ENCODE measurements around the gene MPL.

Gene MPL

DNA sequence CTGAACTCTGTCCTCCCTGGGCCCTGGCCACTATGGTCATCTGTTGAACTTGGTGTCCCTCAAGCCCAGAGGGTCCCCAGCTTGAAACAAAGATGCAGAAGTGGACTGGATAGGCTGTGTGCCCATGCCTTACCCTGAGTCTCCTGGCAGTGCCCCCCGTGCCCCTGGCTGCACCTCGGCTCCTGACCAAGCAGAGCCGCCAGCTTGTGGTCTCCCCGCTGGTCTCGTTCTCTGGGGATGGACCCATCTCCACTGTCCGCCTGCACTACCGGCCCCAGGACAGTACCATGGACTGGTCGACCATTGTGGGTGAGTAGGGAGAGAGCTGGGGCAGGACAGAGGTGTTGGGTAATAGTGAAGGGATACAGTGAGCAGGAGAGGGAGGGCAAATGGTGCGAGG lies 26.1 kb upstream of the MPL start:
- in situ Hi-C loops (cut with MboI; ENCODE audit: low sequenced_read_pairs, unreplicated experiment), result no loop called here
- no peak for TF ChIP-seq CTCF (IDR thresholded peaks at IDR 0.05; ENCODE audit: borderline replicate concordance, control extremely low read depth, extremely low read depth, insufficient read depth, missing control alignments)
- no peak for DNase-seq (ENCODE audit: low spot score)

DNA sequence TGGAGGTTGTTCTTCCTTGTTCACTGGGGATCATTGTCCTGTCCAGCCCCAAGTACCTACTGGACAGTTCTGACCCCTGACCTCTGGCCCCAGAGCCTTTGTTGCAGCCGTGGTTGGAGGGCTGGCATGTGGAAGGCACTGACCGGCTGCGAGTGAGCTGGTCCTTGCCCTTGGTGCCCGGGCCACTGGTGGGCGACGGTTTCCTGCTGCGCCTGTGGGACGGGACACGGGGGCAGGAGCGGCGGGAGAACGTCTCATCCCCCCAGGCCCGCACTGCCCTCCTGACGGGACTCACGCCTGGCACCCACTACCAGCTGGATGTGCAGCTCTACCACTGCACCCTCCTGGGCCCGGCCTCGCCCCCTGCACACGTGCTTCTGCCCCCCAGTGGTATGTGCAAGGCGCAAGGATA lies 25.4 kb upstream of the MPL start:
- DNase-seq (ENCODE audit: low spot score), result no peak
- in situ Hi-C loops (cut with MboI; ENCODE audit: low sequenced_read_pairs, unreplicated experiment), result no loop called here
- no peak for TF ChIP-seq CTCF (IDR thresholded peaks at IDR 0.05; ENCODE audit: borderline replicate concordance, control extremely low read depth, extremely low read depth, insufficient read depth, missing control alignments)

- in situ Hi-C loops (cut with MboI; ENCODE audit: low sequenced_read_pairs, unreplicated experiment), result no loop called here
- DNase-seq (ENCODE audit: low spot score), result no peak
- TF ChIP-seq CTCF (IDR thresholded peaks at IDR 0.05; ENCODE audit: borderline replicate concordance, control extremely low read depth, extremely low read depth, insufficient read depth, missing control alignments), result no peak
Observed at GRCh38 chr1:43312663-43313515, 24.7 kb upstream of the MPL start.

DNA sequence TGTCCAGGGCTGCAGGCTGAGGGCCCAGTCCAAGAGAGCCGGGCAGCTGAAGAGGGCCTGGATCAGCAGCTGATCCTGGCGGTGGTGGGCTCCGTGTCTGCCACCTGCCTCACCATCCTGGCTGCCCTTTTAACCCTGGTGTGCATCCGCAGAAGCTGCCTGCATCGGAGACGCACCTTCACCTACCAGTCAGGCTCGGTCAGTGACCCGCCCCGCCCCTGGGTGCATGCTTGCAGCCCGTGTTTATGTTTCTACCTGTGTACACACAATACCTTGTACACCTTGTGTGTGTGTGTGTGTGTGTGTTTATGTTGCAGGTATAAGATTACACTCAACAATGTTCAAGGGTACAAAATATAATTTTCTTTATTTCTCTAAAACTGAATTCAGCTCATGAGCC lies 23.8 kb upstream of the MPL start:
- no peak for TF ChIP-seq CTCF (IDR thresholded peaks at IDR 0.05; ENCODE audit: borderline replicate concordance, control extremely low read depth, extremely low read depth, insufficient read depth, missing control alignments)
- no peak for DNase-seq (ENCODE audit: low spot score)
- in situ Hi-C loops (cut with MboI; ENCODE audit: low sequenced_read_pairs, unreplicated experiment), result no loop called here

DNA sequence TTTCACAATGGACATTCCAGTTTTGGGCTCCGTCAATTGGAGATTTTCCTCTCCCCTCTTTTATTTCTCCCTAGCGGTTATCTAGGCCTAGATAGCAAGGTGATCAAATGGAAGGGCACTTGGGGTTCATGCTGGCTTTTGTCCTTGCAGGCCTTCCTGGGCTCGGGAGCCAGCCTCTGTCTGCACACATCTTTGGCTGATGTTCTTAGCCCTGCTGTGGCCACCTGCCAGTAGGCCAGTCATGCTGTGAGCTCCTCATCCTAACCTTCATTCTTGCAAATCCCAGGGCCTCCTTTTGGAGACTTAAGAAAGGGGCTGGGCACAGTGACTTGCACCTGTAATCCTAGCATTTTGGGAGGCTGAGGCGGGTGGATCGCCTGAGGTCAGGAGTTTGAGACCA lies 23.4 kb upstream of the MPL start:
- in situ Hi-C loops (cut with MboI; ENCODE audit: low sequenced_read_pairs, unreplicated experiment), result no loop called here
- TF ChIP-seq CTCF (IDR thresholded peaks at IDR 0.05; ENCODE audit: borderline replicate concordance, control extremely low read depth, extremely low read depth, insufficient read depth, missing control alignments), result no peak
- DNase-seq (ENCODE audit: low spot score), result no peak

GRCh38 chr1:43315481-43315880 lies 22.1 kb upstream of the MPL start:
- no peak for TF ChIP-seq CTCF (IDR thresholded peaks at IDR 0.05; ENCODE audit: borderline replicate concordance, control extremely low read depth, extremely low read depth, insufficient read depth, missing control alignments)
- in situ Hi-C loops (cut with MboI; ENCODE audit: low sequenced_read_pairs, unreplicated experiment), result no loop called here
- DNase-seq (ENCODE audit: low spot score), result no peak
